Mesenteric fat pad (tissue), 1 donor: ENCODE results near the gene CRYM. TPM values are rescaled to one million over a fixed set of nuclear protein-coding genes. Genes with fewer than 3 reads are reported as not detected.

Experiments
- total RNA-seq: library from RNA; stranded (reverse); fragmentation: NEBNext Ultra II Directional; extraction: Animal tissue kit (Norgen Biotek cat#: 25700); gene quantifications from one replicate; pipeline ENCODE4 v1.2.1, GENCODE V29; 2021
- donor health status: DM: yes; HTN: yes; CAD: no.

CRYM gene
- total RNA-seq, 1 donor from 2014 or later: not detected

Other genes starting within 250 kb of the CRYM start
- gene DNAH3, start 127.4 kb downstream of the CRYM start, total RNA-seq: 0.10 TPM
- gene LDAF1, start 119.6 kb downstream of the CRYM start, total RNA-seq: 26.4 TPM
- not detected for gene ZP2, start 66.7 kb downstream of the CRYM start, total RNA-seq
- gene ANKS4B, start 44.6 kb downstream of the CRYM start, total RNA-seq: 0.06 TPM